ENCODE results near the gene C19orf53.

Gene C19orf53

GRCh38 chr19:13734751-13735150 is 39.5 kb upstream of the C19orf53 start:
- TF ChIP-seq, protein P1, sequence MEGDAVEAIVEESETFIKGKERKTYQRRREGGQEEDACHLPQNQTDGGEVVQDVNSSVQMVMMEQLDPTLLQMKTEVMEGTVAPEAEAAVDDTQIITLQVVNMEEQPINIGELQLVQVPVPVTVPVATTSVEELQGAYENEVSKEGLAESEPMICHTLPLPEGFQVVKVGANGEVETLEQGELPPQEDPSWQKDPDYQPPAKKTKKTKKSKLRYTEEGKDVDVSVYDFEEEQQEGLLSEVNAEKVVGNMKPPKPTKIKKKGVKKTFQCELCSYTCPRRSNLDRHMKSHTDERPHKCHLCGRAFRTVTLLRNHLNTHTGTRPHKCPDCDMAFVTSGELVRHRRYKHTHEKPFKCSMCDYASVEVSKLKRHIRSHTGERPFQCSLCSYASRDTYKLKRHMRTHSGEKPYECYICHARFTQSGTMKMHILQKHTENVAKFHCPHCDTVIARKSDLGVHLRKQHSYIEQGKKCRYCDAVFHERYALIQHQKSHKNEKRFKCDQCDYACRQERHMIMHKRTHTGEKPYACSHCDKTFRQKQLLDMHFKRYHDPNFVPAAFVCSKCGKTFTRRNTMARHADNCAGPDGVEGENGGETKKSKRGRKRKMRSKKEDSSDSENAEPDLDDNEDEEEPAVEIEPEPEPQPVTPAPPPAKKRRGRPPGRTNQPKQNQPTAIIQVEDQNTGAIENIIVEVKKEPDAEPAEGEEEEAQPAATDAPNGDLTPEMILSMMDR (IDR thresholded peaks at IDR 0.05; ENCODE audit: control insufficient read depth, insufficient read depth, low read depth, low read length, missing control alignments): no peak
- DNase-seq (ENCODE audit: low read depth): no peak
- H3K4me3 ChIP-seq (ENCODE audit: control insufficient read depth, low read depth, low read length): no peak overlapping the region

- H3K4me3 ChIP-seq (ENCODE audit: control insufficient read depth, low read depth, low read length): no peak overlapping the region
- DNase-seq (ENCODE audit: low read depth): no peak
- TF ChIP-seq, protein P1 (IDR thresholded peaks at IDR 0.05; ENCODE audit: control insufficient read depth, insufficient read depth, low read depth, low read length, missing control alignments): no peak
These were observed 36.2 kb upstream of the C19orf53 start for GRCh38 chr19:13738073-13738472.

DNA sequence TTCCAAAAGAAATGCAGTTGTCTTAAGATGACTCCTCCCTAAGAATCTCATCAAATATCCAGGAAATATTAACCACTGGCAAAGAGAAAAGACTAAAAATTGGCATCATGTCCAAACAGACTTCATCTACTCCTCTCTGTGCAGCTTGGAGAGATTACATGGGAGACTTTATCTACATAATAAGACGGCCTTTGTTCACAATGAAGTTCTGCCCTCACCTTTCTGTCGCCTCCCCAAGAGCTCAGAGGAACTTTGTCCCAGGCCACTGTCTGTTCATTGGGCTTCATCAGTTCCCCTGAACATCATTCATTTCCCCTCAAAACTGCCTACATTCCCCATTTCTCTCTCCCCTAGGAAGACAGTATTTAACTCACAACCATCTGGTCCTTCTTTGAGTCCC is 32.4 kb upstream of the C19orf53 start:
- no peak for DNase-seq (ENCODE audit: low read depth)
- TF ChIP-seq, protein P1 (IDR thresholded peaks at IDR 0.05; ENCODE audit: control insufficient read depth, insufficient read depth, low read depth, low read length, missing control alignments): no peak
- H3K4me3 ChIP-seq (ENCODE audit: control insufficient read depth, low read depth, low read length): no peak overlapping the region

DNA sequence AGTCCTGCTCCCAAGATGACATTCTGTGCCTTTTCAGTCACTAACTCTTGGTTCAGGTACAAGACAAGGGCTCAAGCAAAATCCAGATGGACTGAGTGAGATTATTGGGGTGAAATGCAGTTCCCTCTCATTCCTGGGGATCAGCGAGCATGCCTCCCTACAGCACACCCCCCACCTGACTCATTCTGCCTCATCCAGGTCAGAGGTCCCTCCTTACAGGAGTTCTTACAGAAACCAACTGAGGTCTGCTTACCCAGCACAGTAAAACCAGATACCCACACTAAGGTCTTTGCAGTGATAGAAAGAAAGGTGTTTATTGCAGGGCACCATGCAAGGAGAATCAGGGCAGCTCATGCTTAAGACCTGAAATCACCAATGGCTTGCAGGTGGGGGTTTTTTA is 31.5 kb upstream of the C19orf53 start:
- no peak overlapping the region for H3K4me3 ChIP-seq (ENCODE audit: control insufficient read depth, low read depth, low read length)
- TF ChIP-seq, protein P1 (IDR thresholded peaks at IDR 0.05; ENCODE audit: control insufficient read depth, insufficient read depth, low read depth, low read length, missing control alignments): no peak
- no peak for DNase-seq (ENCODE audit: low read depth)

DNA sequence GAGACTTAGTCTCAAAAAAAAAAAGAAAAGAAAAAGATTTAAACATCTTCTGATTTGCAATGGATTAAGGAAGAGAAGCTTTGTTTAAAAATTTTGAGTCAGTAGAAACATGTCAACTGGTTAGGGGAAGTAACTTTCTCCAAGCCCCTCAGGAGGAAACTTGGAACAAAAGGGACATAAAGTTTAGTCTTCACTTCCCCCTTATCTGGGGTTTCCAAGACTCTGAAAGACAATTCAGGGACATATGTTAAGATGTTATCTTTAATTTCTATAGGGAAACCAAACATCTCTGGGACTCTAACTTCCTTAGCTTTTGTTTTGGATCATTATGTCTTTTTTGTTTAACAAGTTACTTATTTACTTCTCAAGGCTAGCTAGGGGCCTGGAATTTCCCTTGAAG is 30.1 kb upstream of the C19orf53 start:
- DNase-seq (ENCODE audit: low read depth): no peak
- TF ChIP-seq, protein P1 (IDR thresholded peaks at IDR 0.05; ENCODE audit: control insufficient read depth, insufficient read depth, low read depth, low read length, missing control alignments): no peak
- H3K4me3 ChIP-seq (ENCODE audit: control insufficient read depth, low read depth, low read length): no peak overlapping the region

- TF ChIP-seq, protein P1 (IDR thresholded peaks at IDR 0.05; ENCODE audit: control insufficient read depth, insufficient read depth, low read depth, low read length, missing control alignments): no peak
- no peak for DNase-seq (ENCODE audit: low read depth)
These were observed 27.2 kb upstream of the C19orf53 start for GRCh38 chr19:13747098-13747453.

More at GRCh38 chr19:13747098-13747453, 27.2 kb upstream of the C19orf53 start:
- H3K4me3 ChIP-seq (ENCODE audit: control insufficient read depth, low read depth, low read length): peak overlapping the region; percentile 82

Data from AG09309 (cell line).